Right cardiac atrium (tissue), 5 donors: ENCODE measurements around the gene RTRAF. TPM values are rescaled to one million over a fixed set of nuclear protein-coding genes. Genes with fewer than 3 reads are reported as not detected.

Experiments
- ATAC-seq, 2 donors: fragments of 200-7000 bp; cut with Tn5 transposase; one replicate each; pipeline versions ENCODE4 v1.8.0 to v1.9.1; 2020; ENCODE audit warnings: moderate library complexity in 2 of 2, mild to moderate bottlenecking in 1 of 2
- DNase-seq, 3 donors: peaks; one replicate each; pipeline ENCODE4 v3.0.0-alpha.2; 2020
- H3K27ac ChIP-seq: one replicate; pipeline ENCODE4 v1.5.1; 2013; ENCODE audit warnings: mild to moderate bottlenecking, low read length, control low read depth, moderate library complexity
- H3K27me3 ChIP-seq: one replicate; pipeline ENCODE4 v1.6.1; 2013; ENCODE audit not compliant: control insufficient read depth, insufficient read depth
- H3K4me1 ChIP-seq: one replicate; pipeline ENCODE4 v1.6.1; 2013; ENCODE audit warnings: low read length; ENCODE audit not compliant: control insufficient read depth, insufficient read depth
- H3K4me3 ChIP-seq: one replicate; pipeline ENCODE4 v1.5.1; 2013; ENCODE audit warnings: low read length, control low read depth
- H3K9me3 ChIP-seq: one replicate; pipeline ENCODE4 v1.6.1; 2013; ENCODE audit warnings: low read length; ENCODE audit not compliant: control insufficient read depth
- WGBS: extraction: QIAGEN DNeasy Blood & Tissue Kit; methylation state at CpG from one replicate; pipeline ENCODE4 v1.1.7; 2013; 5-methylcytosine and 5-hydroxymethylcytosine counted together
- intact Hi-C, 4 donors: fragments of 100-400 bp; cut with DNase I; formaldehyde crosslinking; loops; one replicate each; pipeline versions ENCODE4 v1.11.0 to v1.14.0; 2022 to 2023
- polyA plus RNA-seq: library from polyadenylated mRNA; stranded (reverse); fragments of 200-250 nt; gene quantifications from one replicate; pipeline ENCODE4 v1.2.3, GENCODE V29; 2013
- total RNA-seq, 4 donors: library from RNA; stranded (reverse); fragmentation: NEBNext Ultra II Directional; extraction: Animal tissue kit (Norgen Biotek cat#: 25700); gene quantifications; one replicate each; pipeline ENCODE4 v1.2.1, GENCODE V29; 2021
- donor health status: healthy with polysubstance abuse.
- donor health status: DM: no; HTN: yes; CAD: no.
- donor health status: DM: no; HTN: no; CAD: no.
- donor health status: DM: no; HTN: yes; CAD: no; lungs with severe emphysema.
- donor health status: DM: yes; HTN: yes; CAD: no.

RTRAF gene
- total and polyA plus RNA-seq, 5 donors = 160 to 217 (median 190) TPM

DNA sequence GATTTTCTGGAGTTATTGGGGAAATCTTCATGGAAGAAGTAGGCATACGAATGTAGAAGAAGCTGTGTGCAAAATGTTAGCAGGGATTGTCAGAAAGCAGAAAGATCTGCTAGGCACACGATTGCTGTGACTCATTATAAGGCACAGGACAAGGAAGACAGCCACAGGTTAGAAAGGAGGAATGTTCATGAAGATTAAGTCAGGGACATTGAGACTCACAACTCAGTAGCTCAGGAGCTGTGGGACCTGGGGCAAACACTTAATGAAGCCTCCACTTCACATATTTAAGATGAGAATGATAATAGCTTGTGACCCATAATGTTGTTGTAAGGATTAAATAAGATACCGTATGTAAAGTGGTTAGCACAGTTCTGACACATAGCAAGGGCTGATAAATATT, 26.6 kb upstream of the RTRAF start:
- intact Hi-C loops = no loop called here
- Histone ChIP-seq H3K27me3 (no peaks in the 10 kb centered on the region), H3K4me3 (no peak overlapping the region), H3K27ac (no peak overlapping the region), H3K9me3 (no peaks in the 10 kb centered on the region), H3K4me1 (no peaks in the 10 kb centered on the region)
- ATAC-seq (no peak), DNase-seq (no peak)
- 25% methylated on average over 3 of the region's 3 CpGs for WGBS

DNA sequence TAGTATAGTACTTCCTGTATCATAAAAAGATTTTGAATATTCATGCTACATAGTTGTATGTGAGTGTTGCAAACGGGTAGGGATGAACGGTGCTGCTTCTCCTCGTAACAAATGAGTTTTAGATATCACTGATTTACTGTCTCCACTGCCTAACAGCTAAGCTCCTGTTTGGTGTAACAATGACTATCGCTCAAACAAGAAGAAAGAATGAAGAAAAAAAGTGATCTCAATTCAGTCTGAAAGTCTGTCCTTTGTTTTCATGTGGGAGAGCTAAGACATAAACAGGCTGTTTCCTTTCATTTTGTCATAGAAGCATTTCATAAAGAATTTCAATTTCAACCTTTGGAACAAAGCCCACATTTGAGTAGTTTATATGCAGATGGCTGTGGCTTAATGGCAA, 26.1 kb upstream of the RTRAF start:
- ATAC-seq (no peak), DNase-seq (no peak)
- intact Hi-C loops = no loop called here
- peak overlapping the region; percentile 1 for H3K4me3 ChIP-seq
- no peaks in the 10 kb centered on the region for H3K4me1 ChIP-seq
- H3K9me3 ChIP-seq = no peaks in the 10 kb centered on the region
- H3K27me3 ChIP-seq = no peaks in the 10 kb centered on the region
- WGBS = 26% methylated on average over 4 of the region's 4 CpGs
- no peak overlapping the region for H3K27ac ChIP-seq

DNA sequence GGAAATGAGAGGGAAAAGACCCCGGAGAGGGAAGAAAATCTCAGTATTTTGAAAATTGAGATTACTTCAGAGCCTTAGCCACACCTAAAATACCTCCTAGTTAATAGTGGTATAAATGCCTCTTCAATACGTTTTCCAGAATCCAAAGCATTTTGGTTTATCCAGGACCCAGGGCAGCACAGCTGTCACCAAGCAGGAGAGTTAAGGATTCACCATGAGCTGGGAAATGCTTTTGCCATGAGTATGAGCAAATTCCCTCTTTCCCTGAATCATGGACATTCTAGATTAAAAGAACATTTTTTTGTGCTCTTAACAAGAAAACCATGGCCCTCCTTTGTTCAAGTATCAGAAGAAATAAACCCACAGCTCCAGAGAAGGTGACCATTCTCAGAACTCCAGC, 21.8 kb upstream of the RTRAF start:
- ATAC-seq = no peak
- Histone ChIP-seq H3K4me3 (no peak overlapping the region), H3K4me1 (no peaks in the 10 kb centered on the region), H3K9me3 (no peaks in the 10 kb centered on the region), H3K27ac (no peak overlapping the region), H3K27me3 (no peaks in the 10 kb centered on the region)
- no peak for DNase-seq
- 83% methylated on average over 2 of the region's 2 CpGs for WGBS
- intact Hi-C loops = no loop called here

DNA sequence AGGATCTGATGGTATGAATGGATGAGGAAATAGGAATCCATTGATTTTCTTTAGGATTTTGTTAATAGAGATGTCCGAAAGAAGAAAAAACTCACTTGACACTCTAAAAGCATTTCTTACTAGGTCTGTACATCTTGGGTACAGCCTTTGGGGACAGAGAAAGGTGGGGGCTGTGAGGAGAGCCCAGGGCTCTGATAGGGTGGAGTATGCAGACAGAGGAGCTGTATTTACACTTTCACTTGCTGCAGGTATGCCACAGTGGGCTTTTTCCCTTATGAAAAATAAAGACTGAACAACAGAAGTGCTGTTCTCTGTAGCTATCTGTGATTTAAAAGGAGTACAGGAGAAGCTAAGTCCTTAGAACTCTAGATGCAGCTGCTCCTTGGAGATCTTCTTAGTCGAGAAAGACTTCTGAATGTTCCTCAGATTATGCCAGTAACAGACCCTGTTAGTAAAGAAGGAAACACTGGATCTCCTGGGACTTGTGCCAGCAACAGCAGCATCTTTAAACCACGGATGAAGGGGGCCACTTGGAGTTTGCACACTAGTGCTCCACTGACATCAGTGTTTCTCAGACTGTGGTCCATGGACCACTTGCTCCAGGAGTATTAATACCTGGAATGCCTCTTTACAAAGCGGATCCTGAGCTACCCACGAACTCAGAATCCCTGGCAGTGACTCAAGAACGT, 19.4 kb upstream of the RTRAF start:
- Histone ChIP-seq H3K4me1 (no peaks in the 10 kb centered on the region), H3K9me3 (no peaks in the 10 kb centered on the region), H3K27ac (no peak overlapping the region), H3K4me3 (no peak overlapping the region), H3K27me3 (no peaks in the 10 kb centered on the region)
- WGBS = 65% methylated on average over 6 of the region's 6 CpGs
- ATAC-seq (no peak), DNase-seq (no peak)
- intact Hi-C loops = loop anchor here in 2 of 4 donors (10.0 kb wide), 2 partner anchors 95 to 165 kb away; no protein-coding TSS in a partner anchor

DNA sequence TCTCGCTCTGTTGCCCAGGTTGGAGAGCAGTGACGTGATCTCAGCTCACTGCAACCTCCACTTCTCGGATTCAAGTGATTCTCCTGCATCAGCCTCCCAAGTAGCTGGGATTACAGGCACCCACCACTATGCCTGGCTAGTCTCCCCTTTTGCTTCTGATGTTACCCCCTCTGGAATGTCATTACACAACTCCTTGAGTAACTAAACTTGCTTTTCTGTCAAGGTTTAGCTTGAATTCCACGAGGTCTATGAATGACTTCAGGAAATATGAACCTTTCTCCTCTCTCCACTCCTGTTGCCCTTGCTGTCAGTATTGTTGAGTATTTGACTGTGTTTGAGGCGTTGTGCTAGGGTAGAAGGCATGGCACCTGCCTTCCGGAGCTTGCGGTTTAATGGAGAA, 16.8 kb upstream of the RTRAF start:
- H3K27ac ChIP-seq = no peak overlapping the region
- DNase-seq = no peak
- no peaks in the 10 kb centered on the region for H3K4me1 ChIP-seq
- no peaks in the 10 kb centered on the region for H3K27me3 ChIP-seq
- WGBS = 96% methylated on average over 7 of the region's 7 CpGs
- ATAC-seq = no peak
- H3K4me3 ChIP-seq = no peak overlapping the region
- no peaks in the 10 kb centered on the region for H3K9me3 ChIP-seq
- intact Hi-C loops = loop anchor here in 2 of 4 donors (10.0 kb wide), 2 partner anchors 98 to 168 kb away; no protein-coding TSS in a partner anchor

DNA sequence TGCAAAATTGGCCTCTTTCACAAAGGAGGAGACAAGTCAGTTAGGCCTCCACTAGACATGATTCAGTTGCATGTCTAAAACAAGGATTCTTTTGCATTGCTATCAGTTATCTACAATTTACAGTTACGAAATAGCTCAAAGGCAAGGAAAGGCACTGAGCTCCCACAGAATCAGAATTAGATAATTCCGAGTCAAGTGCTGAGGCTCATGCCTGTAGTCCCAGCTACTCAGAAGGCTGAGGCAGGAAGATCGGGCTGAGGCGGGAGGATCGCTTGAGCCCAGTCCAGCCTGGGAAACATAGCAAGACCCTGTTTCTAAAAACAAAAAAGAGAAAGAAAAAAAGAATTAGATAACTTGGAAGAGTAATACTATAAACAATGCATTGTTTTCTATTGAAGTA, 12.3 kb upstream of the RTRAF start:
- ATAC-seq (peak; percentile 42 to 46), DNase-seq (peak; percentile 14 to 61 (median 54))
- H3K4me1 ChIP-seq = no peaks in the 10 kb centered on the region
- H3K27me3 ChIP-seq = no peaks in the 10 kb centered on the region
- intact Hi-C loops = loop anchor here in 2 of 4 donors (10.0 kb wide), 2 partner anchors 102 to 172 kb away; no protein-coding TSS in a partner anchor
- 62% methylated on average over 5 of the region's 5 CpGs for WGBS
- H3K9me3 ChIP-seq = no peaks in the 10 kb centered on the region
- H3K4me3 ChIP-seq = no peak overlapping the region
- H3K27ac ChIP-seq = no peak overlapping the region

DNA sequence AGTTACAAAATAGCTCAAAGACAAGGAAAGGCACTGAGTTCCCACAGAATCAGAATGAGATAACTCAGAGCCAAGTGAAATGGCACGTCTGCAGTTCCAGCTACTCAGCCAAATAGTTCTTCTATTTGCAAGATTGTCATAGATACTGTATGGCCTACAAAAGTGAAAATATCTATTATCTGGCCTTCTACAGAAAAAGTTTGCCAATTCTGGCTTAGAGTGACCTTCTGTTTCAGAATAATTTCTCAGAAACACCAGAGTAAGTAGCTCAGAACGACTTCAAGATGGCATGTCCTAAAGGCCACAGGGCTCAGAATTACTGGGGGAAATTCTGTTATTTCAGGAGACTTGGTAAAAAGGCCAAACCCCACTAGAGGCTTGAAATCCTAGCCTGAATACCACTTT, 10.7 kb upstream of the RTRAF start:
- peak; percentile 73 to 80 for ATAC-seq
- Histone ChIP-seq H3K27ac (peak overlapping the region; percentile 49), H3K9me3 (no peaks in the 10 kb centered on the region), H3K4me3 (no peak overlapping the region), H3K4me1 (no peaks in the 10 kb centered on the region), H3K27me3 (no peaks in the 10 kb centered on the region)
- 22% methylated on average over 2 of the region's 2 CpGs for WGBS
- intact Hi-C loops = loop anchor here in 2 of 4 donors (10.0 kb wide), 2 partner anchors 104 to 174 kb away; no protein-coding TSS in a partner anchor
- peak in 2 of 3 donors; percentile 16 to 40 for DNase-seq

DNA sequence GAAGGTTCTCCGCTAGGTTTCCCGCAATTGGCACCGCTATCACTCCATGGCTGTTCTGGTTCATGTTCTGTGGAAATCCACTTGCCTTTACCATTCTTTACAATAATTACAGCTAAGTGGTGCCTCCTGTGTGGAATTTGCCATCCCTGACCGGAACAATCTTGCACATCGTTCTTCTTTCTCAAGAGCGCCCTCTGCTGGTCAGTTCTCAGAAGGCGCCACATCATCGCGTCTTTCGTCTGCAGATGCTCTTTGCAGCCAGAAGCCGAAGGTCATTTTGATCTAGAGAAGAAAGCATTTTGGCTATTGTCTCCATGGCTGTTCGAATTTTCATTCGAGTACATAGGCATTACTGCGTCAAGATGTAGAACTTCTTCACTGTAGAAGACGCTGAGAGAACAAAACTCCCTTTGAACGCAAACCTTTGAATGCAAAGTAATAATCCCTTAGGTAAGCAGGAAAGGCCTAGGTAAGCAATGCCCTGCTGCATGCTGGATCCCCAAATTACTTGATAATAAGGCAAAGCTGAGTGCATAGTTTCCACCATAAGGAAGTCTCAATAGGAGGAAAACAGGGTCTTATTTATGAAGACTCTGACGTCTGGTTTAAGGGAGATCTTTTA, 10.1 kb upstream of the RTRAF start:
- DNase-seq = peak; percentile 78 to 92 (median 89)
- Histone ChIP-seq H3K4me3 (no peak overlapping the region), H3K4me1 (no peaks in the 10 kb centered on the region), H3K27me3 (no peaks in the 10 kb centered on the region), H3K9me3 (no peaks in the 10 kb centered on the region), H3K27ac (peak overlapping the region; percentile 49)
- 22% methylated on average over 17 of the region's 17 CpGs for WGBS
- intact Hi-C loops = loop anchor here in 2 of 4 donors (10.0 kb wide), 2 partner anchors 104 to 174 kb away; no protein-coding TSS in a partner anchor
- peak; percentile 75 to 82 for ATAC-seq

DNA sequence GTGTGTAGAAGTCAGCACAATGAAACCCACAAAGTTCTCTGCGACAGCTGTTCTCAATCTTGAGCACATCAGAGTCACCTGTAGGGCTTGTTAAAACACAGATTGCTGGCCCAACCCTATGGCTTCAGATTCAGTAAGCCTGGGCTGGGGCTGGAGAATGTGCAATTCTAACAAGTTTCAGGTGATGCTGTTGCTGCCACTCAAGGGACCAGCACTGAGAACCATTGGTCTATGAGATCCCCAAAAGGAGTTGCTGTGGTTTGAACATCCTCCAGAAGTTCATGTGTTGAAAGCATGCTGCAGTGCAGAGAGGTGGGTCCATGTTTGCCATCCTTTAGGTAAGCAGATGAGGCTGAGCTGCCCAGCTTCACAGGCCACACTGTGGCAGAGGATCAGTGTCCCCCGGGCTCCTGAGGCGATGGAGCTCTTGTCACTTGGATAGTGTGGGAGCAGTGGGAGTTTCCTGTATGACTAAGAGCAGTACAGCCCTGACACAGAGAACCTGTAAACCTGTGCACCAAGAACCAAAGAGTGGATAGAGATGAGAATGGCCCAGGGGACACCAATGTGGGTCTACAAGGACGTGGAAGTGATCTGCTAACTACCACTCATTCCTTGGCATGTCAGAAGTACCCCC, 8.0 kb upstream of the RTRAF start:
- ATAC-seq = no peak
- H3K4me3 ChIP-seq = no peak overlapping the region
- no peaks in the 10 kb centered on the region for H3K4me1 ChIP-seq
- 86% methylated on average over 4 of the region's 4 CpGs for WGBS
- intact Hi-C loops = loop anchor here in 2 of 4 donors (10.0 kb wide), 1 partner anchor 197 kb away; no protein-coding TSS in a partner anchor
- DNase-seq = no peak
- H3K9me3 ChIP-seq = no peaks in the 10 kb centered on the region
- H3K27me3 ChIP-seq = no peaks in the 10 kb centered on the region
- H3K27ac ChIP-seq = no peak overlapping the region

DNA sequence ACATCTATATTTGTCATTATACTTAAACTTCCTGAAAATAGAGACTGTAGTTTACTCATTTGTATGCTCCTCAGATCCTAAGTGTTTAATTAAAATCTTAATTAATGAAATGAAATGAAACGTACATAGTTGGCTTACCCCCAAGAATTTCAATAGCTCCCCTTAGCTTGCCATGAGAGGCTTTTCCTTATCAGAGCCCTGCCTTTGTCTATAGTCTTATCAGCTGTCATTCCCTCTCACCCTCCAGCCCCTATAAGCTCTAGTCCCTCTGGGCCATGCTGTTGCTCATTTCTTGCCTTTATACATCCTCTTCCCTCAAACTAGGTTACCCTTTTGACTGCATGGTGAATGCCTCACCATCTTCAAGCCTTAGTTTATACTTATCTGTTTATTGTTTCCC, 1.1 kb upstream of the RTRAF start:
- Histone ChIP-seq H3K27me3 (no peaks in the 10 kb centered on the region), H3K27ac (no peak overlapping the region), H3K4me3 (no peak overlapping the region), H3K4me1 (no peaks in the 10 kb centered on the region), H3K9me3 (no peaks in the 10 kb centered on the region)
- ATAC-seq (no peak), DNase-seq (no peak)
- 40% methylated on average over 1 of the region's 1 CpG for WGBS
- intact Hi-C loops = loop anchor here in 2 of 4 donors (10.0 kb wide), 1 partner anchor 203 kb away; no protein-coding TSS in a partner anchor

DNA sequence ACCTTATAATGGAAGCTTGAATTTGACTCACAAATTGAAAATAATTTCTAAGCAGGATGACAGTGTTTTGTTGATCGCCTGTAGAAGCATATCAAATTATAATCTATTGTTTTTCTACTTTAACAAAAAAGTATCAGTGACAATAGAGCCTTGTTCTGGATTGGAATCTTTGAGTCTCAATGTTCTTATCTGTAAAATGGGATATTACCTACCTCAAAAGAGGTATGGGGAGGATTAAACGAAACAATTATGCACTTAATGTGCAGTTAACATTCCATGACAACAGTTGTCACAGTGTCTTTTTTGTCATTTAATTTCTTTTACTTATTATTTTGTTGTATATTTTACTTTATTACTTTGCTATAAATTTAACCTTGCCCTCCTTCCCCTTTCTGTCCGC, 1.1 kb downstream of the RTRAF start:
- no peaks in the 10 kb centered on the region for H3K4me1 ChIP-seq
- H3K4me3 ChIP-seq = peak overlapping the region; percentile 76
- intact Hi-C loops = no loop called here
- H3K27me3 ChIP-seq = no peaks in the 10 kb centered on the region
- H3K27ac ChIP-seq = no peak overlapping the region
- H3K9me3 ChIP-seq = no peaks in the 10 kb centered on the region
- 71% methylated on average over 3 of the region's 3 CpGs for WGBS
- no peak for ATAC-seq
- DNase-seq = no peak
